ENCODE data around the gene ARTN.

ARTN gene

DNA sequence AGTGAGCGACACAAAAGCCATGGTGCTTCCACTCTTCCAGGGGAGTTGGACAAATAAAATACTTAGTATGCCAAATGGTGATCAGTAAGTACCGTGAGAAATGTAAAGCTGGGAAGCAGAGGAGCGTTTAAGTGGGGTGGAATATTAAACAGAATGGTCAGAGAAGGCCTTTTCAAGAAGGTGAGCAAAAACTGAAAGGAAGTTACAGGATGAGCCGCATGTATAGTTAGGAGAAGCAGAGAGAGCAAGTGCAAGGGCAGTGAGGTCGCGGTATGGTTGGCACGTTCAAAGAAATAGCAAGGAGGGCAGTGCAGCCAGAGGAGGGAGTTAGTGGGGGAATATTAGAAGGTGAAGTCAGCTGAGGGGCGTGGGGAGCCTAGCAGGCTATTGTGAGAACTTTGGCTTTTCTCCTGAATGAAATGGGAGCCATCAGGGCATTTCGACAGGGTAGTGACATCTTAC lies 40.4 kb downstream of the ARTN start:
- peak; percentile 77 for DNase-seq

DNA sequence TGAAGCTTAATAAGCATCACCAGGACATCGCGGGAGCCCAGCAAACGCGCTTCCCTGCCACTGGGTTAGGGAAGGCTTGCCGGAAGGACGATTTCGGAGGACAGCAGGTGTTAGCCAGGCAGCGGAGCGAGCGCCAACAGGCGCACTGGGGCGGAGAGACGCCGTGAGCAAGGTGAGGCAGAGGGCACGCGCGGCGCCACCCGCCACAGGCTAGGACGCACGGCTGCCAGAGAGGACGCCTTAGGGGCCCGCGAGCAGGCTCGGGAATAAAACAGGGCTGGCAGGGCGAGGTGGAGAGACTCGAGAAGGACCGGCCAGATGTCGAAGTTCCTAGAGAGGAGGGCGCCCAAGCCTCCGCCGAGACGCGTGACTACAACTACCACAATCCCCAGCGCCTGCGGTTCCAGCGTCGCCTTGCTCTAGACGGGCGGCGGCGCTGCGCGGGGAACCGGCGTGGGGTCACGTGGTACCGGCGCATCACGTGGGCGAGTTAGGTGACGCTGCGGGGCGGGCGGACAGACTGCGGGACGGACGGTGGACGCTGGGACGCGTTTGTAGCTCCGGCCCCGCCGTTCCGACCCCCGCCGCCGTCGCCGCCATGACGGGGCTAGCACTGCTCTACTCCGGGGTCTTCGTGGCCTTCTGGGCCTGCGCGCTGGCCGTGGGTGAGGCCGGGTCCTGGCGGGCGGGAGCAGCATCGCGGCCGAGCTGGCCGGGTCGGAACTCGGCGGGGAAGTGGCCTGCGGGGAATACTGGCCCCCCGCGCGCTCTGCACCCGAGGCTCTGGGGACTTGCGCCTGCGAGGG lies 41.0 kb downstream of the ARTN start, which contains the start of gene ATP6V0B:
Gene ATP6V0B, plus strand, starts transcription at position 518 of the 806 bp plus-strand sequence. Its CDS starts 81 bp downstream, at position 599.
- DNase-seq: peak; percentile 97

DNA sequence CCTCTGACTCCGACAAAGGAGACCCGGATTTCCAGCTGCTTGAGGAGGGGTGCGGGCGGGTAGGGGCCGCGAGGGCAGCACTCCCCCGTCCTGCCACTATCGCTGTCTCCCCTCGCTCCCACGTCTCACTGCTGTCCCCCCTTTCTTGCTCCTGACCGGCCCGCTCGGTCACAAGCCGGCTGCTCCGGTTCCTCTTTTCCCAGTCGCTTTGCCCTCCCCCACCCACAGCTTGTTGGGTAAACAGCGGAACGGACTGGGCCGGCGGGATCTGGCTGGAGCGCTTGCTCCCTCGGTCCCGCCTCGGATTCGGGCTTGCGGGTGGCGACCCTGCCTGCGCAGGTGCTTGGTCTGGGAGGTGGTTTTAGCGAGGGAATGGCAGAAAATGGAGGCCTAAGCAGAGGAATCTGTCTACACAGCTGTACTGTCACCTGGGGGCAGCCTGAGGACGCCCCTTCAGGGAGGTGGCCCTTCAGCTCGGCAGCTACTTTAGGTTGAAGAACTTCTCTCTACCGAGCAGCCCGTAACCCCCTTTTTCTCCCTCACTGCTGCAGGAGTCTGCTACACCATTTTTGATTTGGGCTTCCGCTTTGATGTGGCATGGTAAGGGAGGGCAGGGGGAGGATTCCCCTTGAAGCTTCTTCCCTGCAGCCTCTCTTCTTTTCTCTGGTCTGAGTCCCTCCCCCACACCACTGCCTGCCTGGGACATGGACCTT lies 41.8 kb downstream of the ARTN start:
- DNase-seq: no peak

DNA sequence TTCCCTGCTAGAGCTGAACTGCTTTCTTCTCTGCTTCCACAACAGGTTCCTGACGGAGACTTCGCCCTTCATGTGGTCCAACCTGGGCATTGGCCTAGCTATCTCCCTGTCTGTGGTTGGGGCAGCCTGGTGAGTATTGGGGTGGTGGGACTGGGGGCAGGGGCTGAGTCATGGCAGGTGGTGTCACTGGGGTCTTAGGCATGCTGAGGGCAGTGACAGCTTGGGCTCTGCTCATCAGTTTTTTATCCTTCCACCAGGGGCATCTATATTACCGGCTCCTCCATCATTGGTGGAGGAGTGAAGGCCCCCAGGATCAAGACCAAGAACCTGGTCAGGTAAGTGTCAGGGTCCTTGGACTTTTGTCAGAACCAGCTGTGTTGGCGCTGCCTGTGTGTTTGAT lies 42.4 kb downstream of the ARTN start:
- no peak for DNase-seq

DNA sequence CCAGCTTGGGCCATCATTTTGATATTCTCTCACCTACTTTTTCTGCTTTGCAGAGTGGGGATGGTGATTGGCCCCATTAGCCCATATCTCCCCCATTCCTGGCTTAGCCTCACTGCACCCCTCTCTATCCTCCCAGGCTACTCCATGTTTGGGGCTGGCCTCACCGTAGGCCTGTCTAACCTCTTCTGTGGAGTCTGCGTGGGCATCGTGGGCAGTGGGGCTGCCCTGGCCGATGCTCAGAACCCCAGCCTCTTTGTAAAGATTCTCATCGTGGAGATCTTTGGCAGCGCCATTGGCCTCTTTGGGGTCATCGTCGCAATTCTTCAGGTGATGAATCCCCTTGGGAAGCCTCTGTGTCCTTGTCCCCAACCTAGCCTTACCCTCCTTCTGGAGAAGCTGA lies 43.3 kb downstream of the ARTN start:
- DNase-seq: no peak

DNA sequence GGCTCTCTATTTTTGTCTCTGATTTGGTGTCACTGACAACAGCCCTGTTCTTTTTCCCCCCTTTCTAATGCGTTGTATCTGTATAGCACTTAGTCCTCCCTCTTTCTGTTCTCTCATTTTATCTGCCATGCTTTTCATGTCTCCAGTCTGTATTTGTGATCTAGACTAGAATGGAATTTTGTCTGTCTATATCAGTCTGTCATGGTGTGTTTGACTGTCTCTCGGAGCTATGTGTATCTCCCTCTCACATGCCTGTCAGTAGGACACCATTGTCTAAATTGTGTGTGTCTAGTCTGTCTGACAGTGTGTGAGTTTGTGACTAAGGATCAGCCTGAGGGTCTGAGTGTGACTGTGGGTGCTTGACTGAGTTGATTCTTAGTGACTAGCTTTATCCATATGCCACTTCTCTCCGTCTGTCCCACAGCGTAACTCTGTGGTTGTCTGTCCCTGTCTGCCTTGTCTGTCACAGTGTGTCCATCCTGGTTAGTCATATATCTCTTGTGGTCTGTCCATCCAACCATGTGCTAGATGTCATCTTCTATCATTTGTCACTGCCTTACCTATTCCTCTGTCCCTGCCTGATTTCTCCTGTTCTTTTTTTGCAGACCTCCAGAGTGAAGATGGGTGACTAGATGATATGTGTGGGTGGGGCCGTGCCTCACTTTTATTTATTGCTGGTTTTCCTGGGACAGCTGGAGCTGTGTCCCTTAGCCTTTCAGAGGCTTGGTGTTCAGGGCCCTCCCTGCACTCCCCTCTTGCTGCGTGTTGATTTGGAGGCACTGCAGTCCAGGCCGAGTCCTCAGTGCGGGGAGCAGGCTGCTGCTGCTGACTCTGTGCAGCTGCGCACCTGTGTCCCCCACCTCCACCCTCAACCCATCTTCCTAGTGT lies 44.0 kb downstream of the ARTN start:
- no peak for DNase-seq

DNA sequence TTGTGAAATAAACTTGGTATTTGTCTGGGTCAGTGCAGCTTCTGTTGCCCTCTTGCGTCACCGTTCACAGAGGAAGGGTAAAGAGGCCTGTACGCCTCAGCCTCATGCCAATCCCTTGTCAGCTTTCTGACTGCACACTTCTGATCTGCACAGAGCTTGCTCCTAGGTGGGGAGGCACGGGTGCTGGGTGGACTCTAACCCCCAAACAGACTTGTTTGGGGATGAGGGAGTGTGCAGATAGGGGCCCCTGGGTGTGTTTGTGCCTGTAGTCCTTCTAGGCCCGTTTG lies 44.6 kb downstream of the ARTN start:
- no peak for DNase-seq

DNA sequence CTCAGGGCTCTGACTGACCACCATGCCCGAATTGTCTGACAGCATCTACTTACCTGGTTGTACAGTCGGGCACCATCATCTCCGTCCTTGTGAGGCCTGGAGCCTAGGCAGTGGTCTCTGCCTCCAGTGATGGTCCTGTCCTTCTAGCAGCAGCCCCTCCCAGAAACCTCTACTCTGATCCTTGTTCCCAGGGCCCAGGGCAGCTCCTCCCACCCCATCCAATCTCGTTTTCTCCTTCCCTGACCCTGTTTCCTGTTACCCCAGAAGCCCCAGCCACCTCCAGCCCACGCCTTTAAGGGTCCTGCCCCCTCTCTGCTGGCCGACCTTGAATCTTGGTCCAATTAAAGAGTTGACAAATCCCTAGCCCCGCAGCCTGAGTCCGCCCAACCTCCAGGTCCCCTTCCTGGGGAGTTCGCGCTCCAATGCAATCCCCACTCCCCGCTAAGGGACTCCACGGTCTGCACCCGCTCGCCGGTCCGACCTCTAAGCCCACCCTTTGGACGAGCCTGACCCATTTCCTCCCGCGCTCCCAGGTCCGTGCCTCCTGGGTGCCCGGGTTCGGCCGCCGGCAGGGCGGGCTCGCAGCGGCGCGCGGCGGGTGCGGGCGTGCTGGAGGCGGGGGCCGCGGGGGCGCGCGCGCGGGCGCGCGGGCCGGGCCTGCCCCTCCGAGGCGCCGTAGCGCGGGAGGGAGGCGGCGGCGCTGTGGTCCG lies 45.1 kb downstream of the ARTN start, which contains the start of gene B4GALT2:
Gene B4GALT2, plus strand, starts transcription at position 660 of the 710 bp plus-strand sequence. CDS start 1,951 bp downstream, outside the sequence.
- DNase-seq: no peak

DNA sequence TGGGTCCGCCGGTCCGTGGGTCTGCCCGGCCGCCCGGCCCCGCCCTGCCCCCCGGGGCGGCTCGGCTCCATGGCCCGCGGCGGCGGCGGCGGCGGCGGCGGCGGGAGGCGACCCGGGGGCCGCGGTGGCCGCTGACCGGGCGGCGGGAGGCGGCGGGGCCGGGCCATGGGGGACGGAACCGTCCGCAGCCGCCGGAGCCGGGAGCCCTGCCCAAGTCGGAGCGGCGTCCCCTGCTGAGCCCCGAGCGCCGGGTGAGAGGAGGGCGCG lies 45.6 kb downstream of the ARTN start:
- DNase-seq: no peak

DNA sequence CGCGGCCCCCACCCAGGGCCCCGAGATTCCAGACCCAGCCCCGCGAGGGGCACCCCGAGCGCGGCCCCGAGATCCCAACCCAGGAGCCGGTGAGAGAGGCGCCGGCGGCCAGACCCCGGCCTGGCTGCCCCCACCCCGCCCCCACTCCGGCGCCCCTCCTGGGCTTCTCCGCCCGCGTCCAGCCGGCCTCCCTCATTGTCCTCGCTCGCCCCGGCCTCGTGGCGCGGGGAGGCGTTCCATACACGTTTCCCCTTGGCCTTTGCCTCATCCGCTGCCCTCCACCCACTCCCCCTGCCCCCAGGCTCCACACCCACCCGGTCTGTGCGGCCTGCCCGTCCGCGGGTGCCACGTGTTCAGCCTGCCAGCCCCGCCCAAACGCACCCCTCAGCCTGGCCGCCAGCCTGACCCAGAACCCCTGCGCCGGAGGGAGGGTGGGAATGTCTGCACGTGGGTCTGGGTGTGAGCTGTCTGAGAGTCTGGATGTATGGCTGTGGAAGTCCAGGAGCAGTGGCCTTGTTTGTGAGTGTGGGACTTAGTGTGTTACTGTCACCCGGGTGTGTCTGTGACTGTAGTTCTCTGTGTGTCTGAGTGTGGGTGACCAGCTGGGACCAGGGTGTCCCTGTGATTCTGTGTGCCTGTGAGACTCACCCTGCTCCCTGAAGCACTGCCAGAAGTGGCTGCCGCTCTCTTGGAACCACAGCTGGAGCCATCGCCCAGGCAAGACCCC lies 46.1 kb downstream of the ARTN start:
- peak; percentile 35 for DNase-seq

DNA sequence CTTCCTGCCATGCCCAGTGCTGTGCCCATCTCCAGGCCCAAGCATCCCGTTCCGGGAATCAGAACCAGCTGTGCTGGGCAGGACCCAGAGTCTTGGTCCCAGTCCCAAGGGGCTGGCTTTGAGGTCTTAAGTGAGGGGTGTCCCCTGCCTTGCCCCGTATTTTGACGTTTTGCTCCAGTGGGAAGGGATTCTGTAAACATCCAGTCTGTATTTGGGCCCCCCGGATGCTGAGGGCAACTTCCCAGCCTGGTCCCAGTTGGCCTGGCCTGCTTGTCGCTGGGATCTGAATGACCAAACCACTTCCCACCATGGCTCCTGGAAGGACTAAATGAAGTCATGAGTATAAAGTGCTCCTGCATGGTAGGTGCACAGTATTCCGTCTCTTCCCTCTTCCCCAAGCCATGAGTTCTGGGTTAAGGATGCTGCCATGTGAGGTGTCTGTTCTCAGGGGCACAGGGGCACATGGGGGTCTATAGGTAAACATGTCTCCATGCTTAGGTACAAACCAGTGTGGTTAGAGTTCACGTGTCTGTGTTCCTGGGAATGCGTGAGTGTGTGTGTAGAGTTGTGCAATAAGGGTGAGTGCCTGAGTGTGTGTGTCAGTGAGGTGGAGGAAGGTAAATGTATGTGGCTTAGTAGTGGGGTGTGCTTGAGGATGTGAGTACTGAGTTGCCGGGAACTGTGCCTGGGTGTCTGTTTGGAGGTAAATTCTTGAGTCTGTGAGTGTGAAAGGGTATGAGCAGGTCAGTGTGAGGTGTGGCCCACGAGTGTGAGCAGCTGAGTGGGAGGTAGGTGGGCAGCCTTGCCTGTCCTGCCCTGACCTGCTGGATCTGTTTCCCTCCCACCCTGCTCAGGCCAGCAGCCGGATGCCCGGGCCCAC lies 46.9 kb downstream of the ARTN start:
- peak; percentile 24 for DNase-seq

DNA sequence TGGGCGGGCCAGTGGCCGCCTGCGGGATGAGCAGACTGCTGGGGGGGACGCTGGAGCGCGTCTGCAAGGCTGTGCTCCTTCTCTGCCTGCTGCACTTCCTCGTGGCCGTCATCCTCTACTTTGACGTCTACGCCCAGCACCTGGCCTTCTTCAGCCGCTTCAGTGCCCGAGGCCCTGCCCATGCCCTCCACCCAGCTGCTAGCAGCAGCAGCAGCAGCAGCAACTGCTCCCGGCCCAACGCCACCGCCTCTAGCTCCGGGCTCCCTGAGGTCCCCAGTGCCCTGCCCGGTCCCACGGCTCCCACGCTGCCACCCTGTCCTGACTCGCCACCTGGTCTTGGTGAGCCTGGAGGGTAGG lies 47.5 kb downstream of the ARTN start:
- peak; percentile 40 for DNase-seq

DNA sequence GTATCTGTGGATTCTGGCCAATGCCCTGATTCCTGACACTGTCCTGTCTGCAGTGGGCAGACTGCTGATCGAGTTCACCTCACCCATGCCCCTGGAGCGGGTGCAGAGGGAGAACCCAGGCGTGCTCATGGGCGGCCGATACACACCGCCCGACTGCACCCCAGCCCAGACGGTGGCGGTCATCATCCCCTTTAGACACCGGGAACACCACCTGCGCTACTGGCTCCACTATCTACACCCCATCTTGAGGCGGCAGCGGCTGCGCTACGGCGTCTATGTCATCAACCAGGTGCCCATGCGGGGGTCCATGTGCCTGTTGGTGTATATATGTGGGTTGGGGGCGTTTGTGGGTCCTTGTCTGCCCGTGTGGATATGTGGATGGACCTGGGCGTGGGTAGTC lies 48.0 kb downstream of the ARTN start:
- no peak for DNase-seq

DNA sequence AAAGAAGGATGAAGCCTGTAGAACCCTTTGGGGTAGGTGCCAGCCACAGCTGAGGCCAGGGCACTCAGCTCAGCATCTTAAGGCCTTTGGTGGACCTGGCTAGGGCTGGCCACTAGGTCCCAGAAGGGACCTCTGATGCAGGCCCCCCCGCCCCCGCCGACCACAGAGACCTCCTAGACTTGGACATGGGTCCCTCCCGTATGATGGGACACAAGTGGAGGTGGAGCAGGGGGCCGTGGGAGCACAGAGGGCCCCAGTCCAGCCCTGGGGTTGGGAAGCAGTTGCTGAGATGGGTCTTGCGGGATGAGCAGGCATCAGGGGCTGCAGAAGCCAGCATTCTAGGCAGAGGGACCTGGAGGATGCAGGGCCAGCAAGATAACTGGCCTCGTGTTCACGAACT lies 48.6 kb downstream of the ARTN start:
- no peak for DNase-seq

DNA sequence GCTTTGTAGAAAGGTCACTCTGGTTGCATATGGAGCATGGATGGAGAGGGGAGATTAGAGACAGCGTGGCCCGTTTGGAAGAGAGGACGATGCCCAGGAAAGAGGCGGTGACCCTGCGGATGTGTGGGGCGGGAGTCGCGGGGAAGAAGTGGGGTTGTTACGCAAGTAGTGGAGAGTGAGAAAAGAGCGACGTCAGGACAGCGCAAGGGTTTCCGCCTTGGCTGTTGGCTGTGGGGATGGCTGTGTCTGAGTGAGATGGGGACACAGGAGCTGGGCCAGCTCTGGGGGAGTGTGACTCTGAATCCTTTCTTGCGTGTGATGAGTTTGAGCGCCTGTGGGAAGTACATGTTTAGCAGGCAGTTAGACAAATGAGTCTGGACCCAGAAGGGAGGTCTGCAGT lies 49.2 kb downstream of the ARTN start:
- DNase-seq: no peak

DNA sequence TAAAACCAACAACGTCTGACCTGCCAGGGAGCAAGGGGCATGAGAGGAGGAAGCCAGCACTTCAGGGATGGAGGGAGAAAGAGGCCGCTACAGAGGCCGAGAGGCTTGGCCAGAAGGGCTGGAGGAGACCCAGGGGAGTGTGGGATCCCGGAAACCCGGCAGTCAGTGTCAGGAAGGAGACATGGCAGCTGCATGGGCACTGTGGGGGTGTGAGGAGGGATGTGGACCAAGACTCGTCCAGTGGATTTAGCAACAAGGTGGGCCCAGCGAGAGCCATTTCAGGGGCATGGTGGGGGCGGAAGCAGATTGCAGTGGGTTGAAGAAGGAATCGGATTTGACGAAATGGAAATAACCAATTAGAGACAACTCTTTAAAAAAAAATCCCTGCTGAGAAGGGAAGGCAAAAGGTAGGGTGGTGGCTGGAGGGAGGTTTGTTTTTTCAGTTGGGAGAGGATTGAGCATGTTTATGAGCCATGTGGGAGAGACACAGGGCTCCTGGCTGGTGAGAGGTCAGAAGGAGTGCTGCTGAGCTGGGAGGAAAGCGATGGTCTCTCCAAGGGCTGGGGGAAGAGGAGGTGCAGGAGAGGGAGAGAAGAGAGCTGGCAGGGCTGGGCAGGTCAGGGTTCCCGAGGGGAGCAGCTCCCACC lies 49.8 kb downstream of the ARTN start:
- no peak for DNase-seq

DNA sequence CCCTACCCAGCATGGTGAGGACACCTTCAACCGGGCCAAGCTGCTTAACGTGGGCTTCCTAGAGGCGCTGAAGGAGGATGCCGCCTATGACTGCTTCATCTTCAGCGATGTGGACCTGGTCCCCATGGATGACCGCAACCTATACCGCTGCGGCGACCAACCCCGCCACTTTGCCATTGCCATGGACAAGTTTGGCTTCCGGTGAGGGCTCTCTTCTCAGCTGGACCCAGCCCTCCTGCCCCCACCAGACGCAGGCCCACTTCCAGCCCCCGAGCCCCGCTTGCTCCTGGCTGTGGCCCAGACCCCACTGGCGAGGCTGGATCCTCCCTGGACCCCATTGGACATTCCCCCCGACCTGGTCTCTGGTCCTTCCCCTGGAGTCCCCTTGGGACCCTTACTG lies 51.3 kb downstream of the ARTN start:
- DNase-seq: no peak

DNA sequence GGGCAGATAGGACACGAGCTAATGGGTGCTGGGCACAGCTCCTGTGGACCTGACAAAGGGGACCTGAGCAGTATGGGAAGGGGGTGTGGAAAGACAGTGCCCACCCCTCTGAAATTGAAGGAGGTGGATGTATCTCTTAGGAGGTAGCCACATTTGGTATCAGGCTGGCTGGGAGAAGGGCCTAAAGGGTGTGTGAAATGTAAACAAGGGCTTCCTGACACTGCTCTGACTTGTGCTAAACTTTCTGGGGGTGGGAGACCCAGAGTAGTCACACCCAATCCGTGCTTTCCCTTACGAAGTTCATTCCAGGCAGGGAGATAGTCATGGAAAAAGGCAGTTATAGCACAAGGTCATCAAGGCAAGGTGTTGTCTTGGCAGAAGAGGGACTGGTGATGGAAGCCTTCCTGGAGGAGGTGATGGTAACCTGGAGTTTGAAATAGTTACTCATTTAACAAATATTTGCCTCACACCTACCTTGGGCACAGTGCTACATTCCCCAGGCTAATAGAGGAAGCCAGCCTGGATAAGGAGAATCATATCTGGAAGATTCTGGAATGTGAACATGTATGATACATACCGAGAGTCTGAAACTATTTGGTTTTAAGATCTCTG lies 52.5 kb downstream of the ARTN start:
- DNase-seq: no peak

DNA sequence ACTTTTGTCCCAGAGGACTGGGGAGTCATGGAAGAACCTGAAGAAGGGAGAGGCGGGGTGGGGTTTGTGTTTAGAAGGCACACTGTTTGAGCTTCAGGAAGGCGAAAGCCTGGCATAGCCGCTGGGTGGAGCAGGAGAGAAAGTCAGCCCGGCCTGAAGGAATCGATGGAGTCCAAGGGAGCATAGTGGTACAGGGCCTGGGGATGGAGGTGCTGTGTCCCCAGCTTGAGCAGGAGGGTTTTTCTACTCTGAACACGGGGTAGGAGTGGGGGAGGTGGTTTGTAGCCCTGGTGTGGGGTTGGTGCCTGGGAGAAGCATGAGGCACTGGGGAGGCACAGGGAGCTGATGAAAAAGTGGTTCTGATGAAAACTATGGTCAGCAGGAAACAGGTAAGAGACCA lies 53.1 kb downstream of the ARTN start:
- no peak for DNase-seq
